ENCODE data around the gene USP44.

GRCh38 chr12:95506707-95507523, 44.4 kb downstream of the USP44 start:
- TF ChIP-seq CTCF (IDR thresholded peaks at IDR 0.05) (no peak), POLR2A (IDR thresholded peaks at IDR 0.05) (no peak)
